GM21786 (cell line): ENCODE results near the gene UPK3B.
"Not testable (repeated sequence)": the region's sequence is repeated elsewhere in the genome, so short reads cannot be mapped to it uniquely, and the experiment has no call there.

ENCODE experiments used
- ATAC-seq: cut with Tn5 transposase; IDR thresholded peaks from one replicate; pipeline ENCODE4 v1.9.1; 2021; ENCODE audit not compliant: unreplicated experiment

UPK3B gene

GRCh38 chr7:76487969-76488368, 22.4 kb upstream of the UPK3B start:
- not testable (repeated sequence) for ATAC-seq

- ATAC-seq, result not testable (repeated sequence)
Observed at GRCh38 chr7:76492139-76492538, 18.2 kb upstream of the UPK3B start.

DNA sequence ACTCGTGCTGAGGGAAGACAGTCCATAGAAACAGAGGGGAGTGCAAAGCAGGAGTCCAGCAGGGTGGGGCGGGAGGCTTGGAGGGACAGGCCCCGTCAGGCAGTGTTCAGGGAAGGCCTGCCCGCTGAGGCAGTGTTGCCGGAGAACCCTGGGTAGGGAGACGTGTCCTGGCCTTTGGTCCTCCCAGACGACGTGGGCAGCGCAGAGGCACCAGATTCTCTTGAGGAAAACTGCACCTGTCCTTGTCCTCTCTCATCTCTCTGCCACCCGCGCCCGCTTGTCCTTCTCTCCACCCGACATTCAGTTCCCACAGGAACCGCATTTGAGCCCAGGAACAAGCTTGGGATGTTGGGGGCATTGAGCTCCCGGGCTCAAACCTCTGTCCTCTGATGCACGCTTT, 14.6 kb upstream of the UPK3B start:
- not testable (repeated sequence) for ATAC-seq

DNA sequence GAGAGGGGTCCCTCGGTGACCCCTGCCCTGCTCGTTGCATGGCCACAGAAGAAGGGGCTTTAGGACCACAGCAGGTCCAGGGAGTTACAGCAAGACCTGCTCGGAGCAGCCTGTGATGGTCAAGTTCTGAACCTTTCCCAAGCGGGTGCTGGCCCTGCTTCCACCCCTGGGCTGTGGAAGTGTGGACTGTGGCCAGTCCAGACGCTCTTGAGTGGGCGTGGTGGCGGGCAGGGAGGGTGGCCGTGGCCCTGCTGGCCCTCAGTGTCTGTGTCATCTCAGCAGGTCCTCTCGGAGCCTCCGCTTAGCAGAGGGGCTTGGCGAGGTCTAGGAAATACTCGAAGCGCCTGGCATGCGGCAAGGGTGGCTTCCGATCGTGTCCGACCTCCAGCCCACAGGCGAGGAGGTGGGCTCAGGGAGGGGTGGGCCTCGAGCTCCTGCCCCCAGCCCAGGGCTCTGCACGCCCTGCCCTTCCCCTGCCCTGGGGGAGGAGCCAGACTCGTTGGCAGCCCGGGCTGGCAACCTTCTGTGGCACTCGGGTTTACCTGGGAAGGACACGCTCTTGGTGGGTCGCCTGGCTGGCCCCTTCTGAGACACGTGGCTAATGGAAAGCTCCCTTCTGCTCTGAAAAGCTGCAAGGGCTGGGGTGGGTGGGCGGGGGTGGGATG, 12.3 kb upstream of the UPK3B start:
- not testable (repeated sequence) for ATAC-seq

DNA sequence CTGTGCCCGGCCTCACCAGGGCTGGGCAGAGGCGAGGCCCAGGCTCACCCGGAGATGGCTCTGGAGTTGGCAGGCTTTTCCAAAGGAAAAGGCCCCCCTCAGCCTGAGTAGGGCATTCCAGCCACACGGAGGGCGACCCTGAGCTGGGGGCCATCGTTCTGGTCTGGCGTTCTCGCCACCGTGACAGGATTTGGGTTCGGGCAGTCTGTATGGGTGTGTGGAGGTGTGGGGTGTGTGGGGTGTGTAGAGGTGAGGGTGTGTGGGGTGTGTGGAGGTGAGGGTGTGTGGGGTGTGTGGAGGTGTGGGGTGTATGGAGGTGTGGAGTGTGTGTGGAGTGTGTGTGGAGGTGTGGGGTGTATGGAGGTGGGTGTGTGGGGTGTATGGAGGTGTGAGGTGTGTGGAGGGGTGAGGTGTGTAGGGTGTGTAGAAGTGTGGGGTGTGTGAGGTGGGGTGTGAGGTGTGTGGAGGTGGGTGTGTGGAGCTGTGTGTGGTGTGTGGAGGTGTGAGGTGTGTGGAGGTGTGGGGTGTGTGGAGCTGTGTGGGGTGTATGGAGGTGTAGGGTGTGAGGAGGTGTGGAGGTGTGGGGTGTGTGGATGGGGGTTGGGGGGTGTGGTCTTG, 11.7 kb upstream of the UPK3B start:
- ATAC-seq, result not testable (repeated sequence)

GRCh38 chr7:76499201-76499923, 11.0 kb upstream of the UPK3B start:
- ATAC-seq, result not testable (repeated sequence)

- not testable (repeated sequence) for ATAC-seq
Observed at GRCh38 chr7:76499924-76500241, 10.5 kb upstream of the UPK3B start.

- not testable (repeated sequence) for ATAC-seq
Observed at GRCh38 chr7:76502224-76502623, 8.1 kb upstream of the UPK3B start.

DNA sequence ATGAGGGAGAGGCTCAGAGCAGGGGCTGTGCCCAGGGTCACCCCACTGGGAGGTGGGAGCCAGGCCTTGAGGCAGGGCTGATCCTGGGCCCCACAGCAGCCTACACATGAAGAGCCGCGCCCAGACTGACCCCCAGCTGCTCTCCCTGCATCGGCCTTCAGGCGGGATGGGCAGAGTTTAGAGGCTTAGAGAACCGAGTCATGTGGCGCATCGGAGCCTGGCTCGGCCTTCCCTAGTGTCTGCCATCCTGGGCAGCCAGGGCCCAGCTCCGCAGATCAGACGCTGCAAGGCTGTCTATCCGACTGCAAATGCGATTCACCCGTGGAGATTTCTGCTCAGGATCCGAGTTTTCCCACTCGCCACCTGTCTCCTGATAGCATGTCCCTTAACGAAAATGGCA, 7.5 kb upstream of the UPK3B start:
- ATAC-seq, result not testable (repeated sequence)

DNA sequence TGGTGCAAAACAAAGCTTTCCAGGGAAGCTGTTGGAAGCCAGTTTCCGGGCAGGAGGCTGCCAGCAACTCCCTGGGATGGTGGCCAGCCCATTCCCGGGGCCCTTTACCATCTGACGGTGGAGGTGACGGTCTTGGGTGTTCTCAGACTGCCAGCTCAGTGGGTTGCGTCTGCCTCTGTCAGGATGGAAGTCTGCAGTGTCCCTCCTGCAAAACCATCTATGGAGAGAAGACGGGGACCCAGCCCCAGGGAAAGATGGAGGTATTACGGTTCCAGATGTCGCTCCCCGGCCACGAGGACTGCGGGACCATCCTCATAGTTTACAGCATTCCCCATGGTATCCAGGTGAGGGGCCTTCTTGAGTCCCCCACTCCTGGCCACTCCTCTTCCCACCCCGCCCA, 7.1 kb upstream of the UPK3B start:
- not testable (repeated sequence) for ATAC-seq

GRCh38 chr7:76504351-76505167, 5.8 kb upstream of the UPK3B start:
- ATAC-seq, result not testable (repeated sequence)

- ATAC-seq, result no peak
Observed at GRCh38 chr7:76505168-76506080, 4.9 kb upstream of the UPK3B start.

- no peak for ATAC-seq
Observed at GRCh38 chr7:76506081-76506440, 4.3 kb upstream of the UPK3B start.

DNA sequence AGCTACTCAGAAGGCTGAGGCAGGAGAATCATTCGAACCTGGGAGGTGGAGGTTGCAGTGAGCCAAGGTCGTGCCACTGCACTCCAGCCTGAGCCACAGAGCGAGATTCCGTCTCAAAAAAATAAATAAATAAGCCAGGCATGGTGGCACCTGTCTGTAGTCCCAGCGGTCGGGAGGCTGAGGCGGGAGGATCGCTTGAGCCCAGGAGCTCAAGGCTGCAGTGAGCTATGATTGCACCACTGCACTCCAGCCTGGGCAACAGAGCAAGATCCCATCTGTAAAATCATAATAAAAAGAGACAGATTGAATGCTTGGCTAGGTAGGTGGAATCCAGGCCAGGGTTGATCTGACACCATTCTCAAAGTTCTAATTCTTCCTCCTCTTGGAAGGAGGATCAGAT, 3.7 kb upstream of the UPK3B start:
- not testable (repeated sequence) for ATAC-seq

DNA sequence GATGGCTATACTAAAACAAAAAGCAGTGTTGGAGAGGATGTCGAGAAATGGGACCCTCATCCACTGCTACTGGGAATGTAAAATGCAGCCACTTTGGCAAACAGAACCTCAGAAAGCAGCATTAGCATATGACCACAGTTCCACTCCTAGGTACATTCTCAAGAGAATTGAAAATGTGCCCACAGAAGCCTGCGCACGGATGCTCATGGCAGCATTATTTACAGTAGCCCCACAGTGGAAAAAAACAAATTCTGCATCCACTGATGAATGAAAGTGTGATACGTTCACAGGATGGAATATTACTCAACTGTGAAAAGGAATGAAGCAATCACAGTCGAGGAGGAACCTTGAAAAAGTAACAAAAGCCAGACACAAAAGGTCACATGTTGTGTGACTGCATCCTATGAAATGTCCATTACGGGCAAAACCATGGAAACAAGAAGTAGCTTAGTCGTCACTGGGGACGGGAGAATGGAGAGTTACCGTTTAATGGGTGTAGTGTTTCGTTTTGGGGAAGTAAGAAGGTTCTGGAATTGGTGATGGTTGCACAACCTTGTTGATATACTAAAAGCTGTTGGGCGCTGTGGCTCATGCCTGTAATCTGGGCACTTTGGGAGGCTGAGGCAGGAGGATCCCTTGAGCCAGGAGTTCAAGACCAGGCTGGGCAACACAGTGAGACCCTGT, 2.5 kb upstream of the UPK3B start:
- no peak for ATAC-seq

DNA sequence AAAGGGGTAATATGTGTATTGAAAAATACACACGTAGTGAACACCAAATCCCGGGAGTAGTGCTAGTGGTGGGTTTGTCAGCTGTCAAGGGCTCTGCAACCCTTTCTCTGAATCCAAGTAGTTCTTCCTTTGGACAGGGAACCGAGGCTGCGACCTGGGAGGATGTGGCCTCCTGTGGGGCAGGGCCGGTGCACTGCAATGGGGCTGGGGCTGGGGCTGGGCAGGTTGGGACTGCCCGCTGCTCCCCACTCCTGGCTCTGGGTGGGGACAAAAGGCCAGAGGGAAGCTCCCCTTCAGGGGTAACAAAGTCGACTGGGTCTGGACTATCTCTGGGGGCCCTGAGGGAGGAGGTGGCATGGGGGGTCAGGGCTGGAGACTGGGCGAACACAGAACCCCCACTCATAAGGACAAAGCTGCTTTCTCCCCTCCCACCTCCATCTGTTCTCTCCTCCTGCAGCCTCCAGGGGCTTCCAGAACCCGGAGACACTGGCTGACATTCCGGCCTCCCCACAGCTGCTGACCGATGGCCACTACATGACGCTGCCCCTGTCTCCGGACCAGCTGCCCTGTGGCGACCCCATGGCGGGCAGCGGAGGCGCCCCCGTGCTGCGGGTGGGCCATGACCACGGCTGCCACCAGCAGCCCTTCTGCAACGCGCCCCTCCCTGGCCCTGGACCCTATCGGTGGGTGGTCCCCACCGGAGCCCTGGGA, 1.0 kb downstream of the UPK3B start:
- not testable (repeated sequence) for ATAC-seq

DNA sequence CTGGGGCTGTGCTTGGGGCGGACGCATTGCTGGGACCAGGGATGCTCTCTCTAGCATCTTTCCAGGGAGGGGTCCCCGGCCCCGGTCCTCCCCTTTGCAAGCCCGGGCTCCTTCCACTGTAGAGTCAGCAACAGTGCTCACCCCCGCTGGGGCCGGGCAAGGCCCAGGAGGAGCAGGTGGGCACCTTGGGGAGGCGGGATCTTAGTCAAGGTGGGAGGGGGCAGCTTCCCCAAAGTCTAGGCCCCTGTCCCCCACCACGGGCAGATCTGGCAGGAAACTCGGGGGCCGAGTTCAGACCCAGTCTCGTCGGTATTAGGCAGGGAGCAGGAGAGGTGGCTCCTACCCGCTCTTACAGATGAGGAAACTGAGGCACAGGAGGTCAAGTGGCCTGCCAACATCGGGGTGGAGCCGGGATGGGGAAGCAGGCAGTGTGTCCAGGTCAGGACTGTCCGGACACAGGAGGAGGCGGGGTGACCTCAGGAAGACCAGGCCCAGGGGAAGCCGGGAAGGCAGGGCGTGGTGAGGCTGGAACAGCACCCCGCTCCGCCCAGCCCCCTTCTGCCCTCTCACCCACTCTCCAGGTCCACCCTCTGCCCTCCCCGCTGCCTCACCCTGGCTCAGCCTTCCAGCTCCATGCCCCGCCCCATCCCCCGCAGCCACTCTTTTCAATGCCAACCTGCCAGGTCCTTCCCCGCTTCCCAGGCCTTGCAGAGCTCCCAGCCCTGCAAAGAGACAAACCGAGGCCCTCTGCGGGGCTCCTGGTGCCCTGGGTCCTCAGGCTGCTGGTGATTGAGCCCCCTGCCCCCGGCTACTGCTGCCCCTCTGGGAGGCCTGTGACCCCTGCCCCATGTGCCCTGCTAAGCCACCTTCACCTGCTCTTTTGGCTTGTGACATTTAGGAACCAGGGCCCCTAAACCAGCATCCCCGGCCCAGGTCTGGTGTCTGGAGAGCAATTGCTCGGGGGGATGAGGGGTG, 1.8 kb downstream of the UPK3B start:
- not testable (repeated sequence) for ATAC-seq
